DMS153 treated with DMSO at 0.1 percent for 48 hours (cell line): ENCODE data around the gene CACNA1H.

Experiments used
- DNase-seq: peaks from one replicate; lab custom pipeline; 2025; ENCODE audit not compliant: unreplicated experiment; lab: John Stamatoyannopoulos, UW

CACNA1H gene

GRCh38 chr16:1140582-1141162 is 12.2 kb upstream of the CACNA1H start:
- DNase-seq, result no peak

GRCh38 chr16:1141191-1141590 is 11.7 kb upstream of the CACNA1H start:
- DNase-seq, result no peak

- DNase-seq, result no peak
Measured at GRCh38 chr16:1141716-1142115, 11.2 kb upstream of the CACNA1H start.

- DNase-seq, result no peak
Measured at GRCh38 chr16:1142911-1143310, 10.0 kb upstream of the CACNA1H start.

- DNase-seq, result no peak
Measured at GRCh38 chr16:1143761-1144450, 9.0 kb upstream of the CACNA1H start.

- DNase-seq, result no peak
Measured at GRCh38 chr16:1144476-1145382, 8.2 kb upstream of the CACNA1H start.

GRCh38 chr16:1145383-1146100 is 7.4 kb upstream of the CACNA1H start:
- no peak for DNase-seq

- no peak for DNase-seq
Measured at GRCh38 chr16:1146409-1146808, 6.5 kb upstream of the CACNA1H start.

GRCh38 chr16:1147027-1147426 is 5.9 kb upstream of the CACNA1H start:
- no peak for DNase-seq

- no peak for DNase-seq
Measured at GRCh38 chr16:1149101-1149636, 3.7 kb upstream of the CACNA1H start.

GRCh38 chr16:1150511-1150982 is 2.4 kb upstream of the CACNA1H start:
- DNase-seq, result no peak

- DNase-seq, result no peak
Measured at GRCh38 chr16:1151424-1152122, 1.3 kb upstream of the CACNA1H start.

GRCh38 chr16:1152123-1152638 is 725 bp upstream of the CACNA1H start:
- DNase-seq, result no peak

- no peak for DNase-seq
Measured at GRCh38 chr16:1153480-1154160, 714 bp downstream of the CACNA1H start.

- DNase-seq, result no peak
Measured at GRCh38 chr16:1154291-1154886, 1.5 kb downstream of the CACNA1H start.

GRCh38 chr16:1154887-1155331 is 2.0 kb downstream of the CACNA1H start:
- DNase-seq, result no peak

- DNase-seq, result no peak
Measured at GRCh38 chr16:1155353-1156054, 2.6 kb downstream of the CACNA1H start.
